ENCODE results near the gene ZMYND15. TPM values are rescaled to one million over a fixed set of nuclear protein-coding genes. Genes with fewer than 3 reads are reported as not detected.

ZMYND15 gene
- total and polyA plus RNA-seq, 2 of the 13 experiments (the other 11 are each of a cell fraction or from before 2014, with no cell fraction given): 0.24 to 2.7 TPM

GRCh38 chr17:4786106-4786511 lies 46.5 kb downstream of the ZMYND15 start, which contains the start of gene VMO1:
Gene VMO1 (minus strand): TSS chr17:4786364. CDS start chr17:4786352, 12 bp downstream.
- FAIRE-seq: no peak

GRCh38 chr17:4786516-4786915 lies 46.9 kb downstream of the ZMYND15 start:
- FAIRE-seq (no peak), DNase-seq (ENCODE audit: low spot score) (no peak), ATAC-seq (no peak)
- WGBS (ENCODE audit: low lambda C conversion rate): 82% methylated on average over 6 of the region's 6 CpGs
- intact Hi-C loops (cut with micrococcal nuclease; ENCODE audit: unreplicated experiment) (no loop called here), in situ Hi-C loops (cut with HindIII; ENCODE audit: extremely low pct_ligation_motif_present, low pct_unique_long_range_greater_than_20kb) (loop anchor here (10.0 kb wide), 1 partner anchor 52 kb away; the partner anchor contains the start of genes CXCL16, MED11 and ZMYND15)
- POLR2A ChIA-PET: interaction anchor here (1.2 to 6.4 kb wide), 4 partner anchors 10 to 77 kb away, joined by 3 to 317 read pairs (median 64); partner anchors contain the start of genes ARRB2, PSMB6 and TM4SF5
- CTCF ChIA-PET (ENCODE audit: low intra/inter-chr PET ratio, low total read pairs): interaction anchor here (1.3 kb wide), 1 partner anchor 100 kb away, joined by 4 read pairs; no protein-coding TSS in a partner anchor
- no peak overlapping the region for H3K4me3 ChIP-seq (replicated peaks in 1 of 3; ENCODE audit: insufficient read depth in 1 of 3, low read depth in 2 of 3, low read length in 3 of 3)
- H3K27ac ChIP-seq (ENCODE audit: extremely low read length, insufficient read depth, low read length): peak overlapping the region; percentile 96
- no peaks in the 10 kb centered on the region; a peak in 1 of 5 replicates for H3K27me3 ChIP-seq (ENCODE audit: control insufficient read depth in 1 of 2, insufficient read depth in 2 of 2, low read length in 2 of 2)
- TF ChIP-seq RCOR2 (CRISPR knock-in tag; IDR thresholded peaks at IDR 0.05): no peak
- TF ChIP-seq ZBTB3 (CRISPR knock-in tag; IDR thresholded peaks at IDR 0.05; ENCODE audit: borderline replicate concordance, low read depth): no peak
- peaks cover 15% of the 10 kb centered on the region for H3K79me2 ChIP-seq (ENCODE audit: insufficient read depth, low read length)
- H4K20me1 ChIP-seq (ENCODE audit: insufficient read depth, low read length): no peaks in the 10 kb centered on the region
- H3K9me3 ChIP-seq (ENCODE audit: low read length): no peaks in the 10 kb centered on the region
- peaks cover 5 to 8% of the 10 kb centered on the region in 2 experiments; a peak in 4 of 5 replicates for H3K36me3 ChIP-seq (replicated peaks in 1 of 2; ENCODE audit: control insufficient read depth in 1 of 2, insufficient read depth in 2 of 2, low read length in 2 of 2)
- no TSS peak for BruUV-seq (replicated peaks)
- no peak overlapping the region for H3K4me2 ChIP-seq (ENCODE audit: low read depth, low read length)
- H2AFZ ChIP-seq (ENCODE audit: low read length): no peak overlapping the region
- peaks cover 28% of the 10 kb centered on the region for H3K4me1 ChIP-seq (ENCODE audit: insufficient read depth, low read length)
- H3K9ac ChIP-seq (ENCODE audit: insufficient read depth, low read depth, low read length): peak overlapping the region; percentile 34; the same call in 1 of the 2 replicates

More at GRCh38 chr17:4786106-4786511, 46.5 kb downstream of the ZMYND15 start, which contains the start of gene VMO1:
- Histone ChIP-seq H3K27me3 (ENCODE audit: control insufficient read depth in 1 of 2, insufficient read depth in 2 of 2, low read length in 2 of 2) (no peaks in the 10 kb centered on the region; a peak in 1 of 5 replicates), H3K9ac (ENCODE audit: insufficient read depth, low read depth, low read length) (peak within 1 kb of the TSS; percentile 51; the same call in 1 of the 2 replicates), H3K79me2 (ENCODE audit: insufficient read depth, low read length) (peaks cover 15% of the 10 kb centered on the region), H3K36me3 (replicated peaks in 1 of 2; ENCODE audit: control insufficient read depth in 1 of 2, insufficient read depth in 2 of 2, low read length in 2 of 2) (peaks cover 5 to 8% of the 10 kb centered on the region in 2 experiments; a peak in 4 of 5 replicates), H3K4me2 (ENCODE audit: low read depth, low read length) (no peak within 1 kb of the TSS), H3K27ac (ENCODE audit: extremely low read length, insufficient read depth, low read length) (peak within 1 kb of the TSS; percentile 96), H3K4me3 (replicated peaks in 1 of 3; ENCODE audit: insufficient read depth in 1 of 3, low read depth in 2 of 3, low read length in 3 of 3) (no peak within 1 kb of the TSS), H3K4me1 (ENCODE audit: insufficient read depth, low read length) (peaks cover 28% of the 10 kb centered on the region), H4K20me1 (ENCODE audit: insufficient read depth, low read length) (no peaks in the 10 kb centered on the region), H2AFZ (ENCODE audit: low read length) (no peak within 1 kb of the TSS), H3K9me3 (ENCODE audit: low read length) (no peaks in the 10 kb centered on the region)
- POLR2A ChIA-PET: interaction anchor here (1.2 to 6.4 kb wide), 4 partner anchors 10 to 76 kb away, joined by 3 to 317 read pairs (median 64); partner anchors contain the start of genes ARRB2, PSMB6 and TM4SF5
- ATAC-seq (no peak), DNase-seq (ENCODE audit: low spot score) (no peak)
- intact Hi-C loops (cut with micrococcal nuclease; ENCODE audit: unreplicated experiment) (no loop called here), in situ Hi-C loops (cut with HindIII; ENCODE audit: extremely low pct_ligation_motif_present, low pct_unique_long_range_greater_than_20kb) (loop anchor here (10.0 kb wide), 1 partner anchor 51 kb away; the partner anchor contains the start of genes CXCL16, MED11 and ZMYND15)
- CTCF ChIA-PET (ENCODE audit: low intra/inter-chr PET ratio, low total read pairs): no interaction called here
- 97% methylated on average over 24 of the region's 24 CpGs for WGBS (ENCODE audit: low lambda C conversion rate)
- TF ChIP-seq TBP (CRISPR knock-in tag; IDR thresholded peaks at IDR 0.05): no peak
- TF ChIP-seq ZNF430 (CRISPR knock-in tag; IDR thresholded peaks at IDR 0.05): no peak
- TF ChIP-seq ZNF674 (CRISPR knock-in tag; IDR thresholded peaks at IDR 0.05; ENCODE audit: low read depth): no peak
- BruUV-seq (replicated peaks): no TSS peak
